SK-N-SH treated with all-trans-retinoic acid at 6 μM for 48 hours (cell line): ENCODE results near the gene XDH.

ENCODE experiments used
- CSDC2 ChIP-seq: fragments of 250-450 bp; sonication (Bioruptor Pico); IDR thresholded peaks from 2 replicates; pipeline ENCODE4 v1.5.0; 2020; ENCODE audit warnings: mild to moderate bottlenecking, moderate library complexity
- ESRRG ChIP-seq: fragments of 250-450 bp; sonication (Bioruptor Pico); IDR thresholded peaks from 2 replicates; pipeline ENCODE4 v1.6.1; 2021; ENCODE audit warnings: mild to moderate bottlenecking
- GLIS3 ChIP-seq: fragments of 250-450 bp; sonication (Bioruptor Pico); IDR thresholded peaks from 2 replicates; pipeline ENCODE4 v1.5.0; 2020; ENCODE audit warnings: mild to moderate bottlenecking, moderate library complexity
- TCF4 ChIP-seq: fragments of 250-450 bp; sonication (Bioruptor Pico); IDR thresholded peaks from 2 replicates; pipeline ENCODE4 v1.8.0; 2021; ENCODE audit warnings: mild to moderate bottlenecking, moderate library complexity, borderline replicate concordance
- ZC3H10 ChIP-seq: fragments of 250-450 bp; sonication (Bioruptor Pico); IDR thresholded peaks from 2 replicates; pipeline ENCODE4 v1.5.1; 2021; ENCODE audit warnings: mild to moderate bottlenecking, moderate library complexity
- ZFP30 ChIP-seq: fragments of 450-650 bp; formaldehyde crosslinking; IDR thresholded peaks from 2 replicates; pipeline ENCODE4 v1.5.0; 2022; ENCODE audit warnings: mild to moderate bottlenecking, moderate library complexity
- ZNF565 ChIP-seq: fragments of 450-650 bp; formaldehyde crosslinking; conservative IDR thresholded peaks from 2 replicates; pipeline ENCODE4 v1.5.0; 2020; ENCODE audit warnings: low read depth, mild to moderate bottlenecking, moderate library complexity
- TF ChIP-seq, protein P1 (sequence below): fragments of 250-450 bp; sonication (Bioruptor Pico); IDR thresholded peaks from 2 replicates; pipeline ENCODE4 v1.8.0; 2021; ENCODE audit warnings: low read depth, mild to moderate bottlenecking, moderate library complexity, borderline replicate concordance
- TF ChIP-seq, protein P2 (sequence below): fragments of 250-450 bp; sonication (Bioruptor Pico); IDR thresholded peaks from 2 replicates; pipeline ENCODE4 v1.8.0; 2020; ENCODE audit warnings: mild to moderate bottlenecking, moderate library complexity, borderline replicate concordance

DNA sequence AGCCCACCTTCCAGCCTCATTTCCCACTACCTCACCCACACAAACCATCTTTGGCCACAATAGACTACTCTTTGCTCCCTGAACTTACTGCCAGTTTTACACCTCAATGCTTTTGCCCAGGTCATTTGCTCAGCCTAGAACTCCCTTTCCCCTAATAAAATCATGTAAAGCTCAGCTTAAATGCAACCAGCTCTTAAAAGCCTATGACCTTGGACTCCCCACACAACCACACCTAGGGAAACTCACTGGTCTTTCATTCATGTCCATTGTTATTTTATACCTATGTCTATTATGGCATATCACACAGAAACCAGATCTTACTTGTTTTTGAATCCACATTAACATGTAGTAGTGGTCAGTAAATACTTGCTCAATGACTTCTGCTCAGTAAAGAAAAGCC lies 14.5 kb upstream of the XDH start:
- TF ChIP-seq GLIS3: no peak
- TF ChIP-seq, protein P1, sequence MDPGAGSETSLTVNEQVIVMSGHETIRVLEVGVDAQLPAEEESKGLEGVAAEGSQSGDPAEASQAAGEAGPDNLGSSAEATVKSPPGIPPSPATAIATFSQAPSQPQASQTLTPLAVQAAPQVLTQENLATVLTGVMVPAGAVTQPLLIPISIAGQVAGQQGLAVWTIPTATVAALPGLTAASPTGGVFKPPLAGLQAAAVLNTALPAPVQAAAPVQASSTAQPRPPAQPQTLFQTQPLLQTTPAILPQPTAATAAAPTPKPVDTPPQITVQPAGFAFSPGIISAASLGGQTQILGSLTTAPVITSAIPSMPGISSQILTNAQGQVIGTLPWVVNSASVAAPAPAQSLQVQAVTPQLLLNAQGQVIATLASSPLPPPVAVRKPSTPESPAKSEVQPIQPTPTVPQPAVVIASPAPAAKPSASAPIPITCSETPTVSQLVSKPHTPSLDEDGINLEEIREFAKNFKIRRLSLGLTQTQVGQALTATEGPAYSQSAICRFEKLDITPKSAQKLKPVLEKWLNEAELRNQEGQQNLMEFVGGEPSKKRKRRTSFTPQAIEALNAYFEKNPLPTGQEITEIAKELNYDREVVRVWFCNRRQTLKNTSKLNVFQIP (CRISPR knock-in tag): no peak
- no peak for TF ChIP-seq ZC3H10 (CRISPR knock-in tag)
- TF ChIP-seq, protein P2, sequence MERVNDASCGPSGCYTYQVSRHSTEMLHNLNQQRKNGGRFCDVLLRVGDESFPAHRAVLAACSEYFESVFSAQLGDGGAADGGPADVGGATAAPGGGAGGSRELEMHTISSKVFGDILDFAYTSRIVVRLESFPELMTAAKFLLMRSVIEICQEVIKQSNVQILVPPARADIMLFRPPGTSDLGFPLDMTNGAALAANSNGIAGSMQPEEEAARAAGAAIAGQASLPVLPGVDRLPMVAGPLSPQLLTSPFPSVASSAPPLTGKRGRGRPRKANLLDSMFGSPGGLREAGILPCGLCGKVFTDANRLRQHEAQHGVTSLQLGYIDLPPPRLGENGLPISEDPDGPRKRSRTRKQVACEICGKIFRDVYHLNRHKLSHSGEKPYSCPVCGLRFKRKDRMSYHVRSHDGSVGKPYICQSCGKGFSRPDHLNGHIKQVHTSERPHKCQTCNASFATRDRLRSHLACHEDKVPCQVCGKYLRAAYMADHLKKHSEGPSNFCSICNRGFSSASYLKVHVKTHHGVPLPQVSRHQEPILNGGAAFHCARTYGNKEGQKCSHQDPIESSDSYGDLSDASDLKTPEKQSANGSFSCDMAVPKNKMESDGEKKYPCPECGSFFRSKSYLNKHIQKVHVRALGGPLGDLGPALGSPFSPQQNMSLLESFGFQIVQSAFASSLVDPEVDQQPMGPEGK (CRISPR knock-in tag): no peak
- TF ChIP-seq CSDC2 (CRISPR knock-in tag): no peak
- no peak for TF ChIP-seq TCF4 (CRISPR knock-in tag)
- TF ChIP-seq ESRRG: no peak
- TF ChIP-seq ZNF565 (CRISPR knock-in tag): no peak
- TF ChIP-seq ZFP30: no peak
